T-helper 1 cell (primary cell): ENCODE results near the gene COL27A1.

Experiments
- DNase-seq, 5 donors: peaks; one replicate each; pipeline ENCODE4 v3.0.0-alpha.2; 2012 to 2020

COL27A1 gene

DNA sequence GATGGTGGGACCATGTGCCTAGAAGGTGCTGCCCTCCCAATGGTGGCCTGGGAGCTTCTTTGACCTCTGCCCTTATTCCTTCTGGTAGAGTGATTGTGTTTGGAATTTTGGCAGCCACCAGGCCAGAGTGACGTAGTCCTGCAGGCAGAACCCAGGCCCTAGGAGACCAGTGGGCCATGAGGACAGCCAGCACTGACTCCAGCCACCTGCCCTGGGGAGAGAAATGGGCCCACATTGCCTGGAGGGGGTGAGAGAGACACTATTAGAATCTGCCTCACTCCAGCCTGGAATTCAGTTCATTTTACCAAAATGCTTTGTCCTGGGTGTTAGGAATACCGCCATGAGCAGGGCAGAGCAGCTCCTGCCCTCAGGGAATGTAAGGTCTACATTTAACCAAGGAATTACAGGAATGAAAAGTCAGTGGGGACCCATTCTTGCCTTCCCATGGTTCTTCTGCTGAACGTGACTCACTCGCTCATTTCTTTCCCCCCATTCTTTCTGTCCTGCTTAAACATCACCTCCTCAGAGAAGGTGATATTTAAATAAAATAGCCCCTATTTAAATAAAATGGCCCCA lies 5.5 kb upstream of the COL27A1 start:
- no peak for DNase-seq

DNA sequence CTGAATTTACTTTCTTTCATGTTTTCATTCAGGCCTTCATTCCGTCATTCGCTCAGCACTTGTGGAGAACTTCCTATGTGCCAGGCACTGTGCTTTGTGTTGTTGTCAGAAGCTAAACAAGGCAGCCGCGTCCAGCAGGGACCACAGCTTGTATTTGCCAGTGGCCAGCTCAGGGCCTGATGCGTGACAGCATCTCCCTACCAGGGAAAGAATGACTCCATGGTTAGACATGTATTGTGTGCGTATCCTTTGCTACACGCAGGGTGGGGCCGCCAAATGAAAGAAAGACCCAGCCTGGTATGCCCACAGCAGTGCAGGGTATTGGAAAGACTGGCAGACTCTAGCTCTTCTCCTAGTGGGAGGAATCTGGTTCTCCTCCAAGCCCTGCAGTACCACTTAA lies 4.7 kb upstream of the COL27A1 start:
- no peak for DNase-seq

DNA sequence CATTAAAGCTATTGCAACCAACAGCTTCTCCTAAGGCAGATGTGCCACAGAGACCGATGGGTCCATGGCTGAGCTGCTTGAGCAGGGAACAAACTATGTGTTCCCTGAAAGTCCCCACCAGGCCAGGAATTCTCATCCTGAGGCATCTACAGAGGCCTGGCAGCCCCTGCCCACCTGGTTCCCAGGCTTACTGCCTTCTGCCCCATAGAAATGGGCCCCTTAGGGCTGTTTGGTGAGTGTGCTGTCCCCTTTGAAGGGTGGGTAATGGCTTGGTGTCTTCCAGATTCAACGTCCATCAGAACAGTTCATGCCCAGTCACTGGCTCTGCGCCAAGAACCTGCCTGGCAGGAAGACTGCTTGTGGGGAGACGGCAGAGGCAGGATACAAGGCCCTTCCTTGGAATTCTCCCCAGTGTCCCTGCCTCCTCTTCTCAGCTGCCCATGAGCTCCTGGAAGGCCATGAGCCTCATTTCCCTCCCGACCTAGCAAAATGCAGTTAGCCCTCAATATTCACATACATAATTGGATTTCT lies 3.8 kb upstream of the COL27A1 start:
- no peak for DNase-seq

DNA sequence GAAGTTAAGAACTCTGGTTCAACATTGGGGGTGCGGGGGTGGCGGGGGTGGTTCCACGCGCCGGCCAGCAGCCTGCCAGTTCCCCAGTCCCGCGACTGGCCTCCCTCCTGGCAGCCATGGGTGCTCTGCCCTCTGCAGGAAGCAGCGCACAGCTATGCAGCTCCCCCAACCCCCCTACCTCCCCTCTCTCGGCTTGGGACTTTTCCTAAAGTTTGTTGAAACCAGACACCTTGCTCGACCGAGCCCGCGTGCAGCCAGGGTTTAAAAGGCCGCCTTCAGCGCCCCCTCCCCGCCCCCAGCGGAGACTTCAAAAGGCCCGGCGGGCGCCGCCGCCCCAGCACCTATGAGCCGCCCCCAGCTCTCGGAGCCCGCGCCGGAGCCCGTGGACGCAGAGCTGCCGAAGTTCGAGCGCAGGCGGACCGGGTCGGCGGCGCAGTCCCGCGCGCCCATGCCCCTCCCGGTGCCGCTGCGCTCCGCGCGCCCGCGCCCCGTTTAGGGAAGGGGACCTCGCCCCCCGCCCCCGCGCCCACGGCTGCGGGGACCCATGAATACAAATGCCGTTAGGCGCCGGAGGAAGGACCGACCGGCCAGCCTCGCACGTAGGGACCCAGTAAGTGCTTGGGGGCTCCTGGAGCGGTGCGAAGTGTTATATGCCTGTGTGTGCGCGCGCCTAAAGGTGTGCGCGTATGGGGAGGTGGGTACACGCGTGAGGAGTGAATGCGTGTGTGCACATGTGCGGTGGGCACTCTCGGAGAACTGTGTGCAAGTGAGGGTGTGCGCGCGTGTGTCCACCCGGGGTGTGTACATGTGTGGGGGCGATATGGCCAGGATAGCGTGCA lies 1.4 kb upstream of the COL27A1 start:
- DNase-seq: no peak

DNA sequence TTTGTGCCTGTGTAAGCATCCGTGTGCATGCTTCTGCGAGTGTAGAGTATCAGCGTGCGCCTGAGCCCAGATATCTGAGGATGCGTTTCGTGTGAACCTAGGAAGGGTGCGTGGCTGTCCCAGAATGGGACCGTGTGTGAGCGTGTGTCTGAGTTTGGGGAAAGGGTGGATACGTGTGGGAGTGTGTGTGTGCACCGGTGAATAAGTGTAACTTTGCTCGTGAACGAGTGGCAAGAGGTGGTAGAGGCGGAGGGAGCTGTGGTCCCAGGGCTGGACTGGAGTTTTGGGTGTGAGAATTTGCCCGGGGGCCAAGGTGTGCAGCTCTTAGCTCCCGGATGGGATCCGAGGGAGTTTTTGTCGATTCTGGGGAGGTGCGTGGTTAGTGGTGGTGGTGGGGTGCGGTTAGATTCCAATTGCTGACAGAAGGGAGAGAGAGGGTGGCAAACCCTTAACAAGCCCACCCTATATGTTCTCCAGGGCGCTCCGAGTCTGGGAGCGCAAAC lies 686 bp upstream of the COL27A1 start:
- DNase-seq: no peak

DNA sequence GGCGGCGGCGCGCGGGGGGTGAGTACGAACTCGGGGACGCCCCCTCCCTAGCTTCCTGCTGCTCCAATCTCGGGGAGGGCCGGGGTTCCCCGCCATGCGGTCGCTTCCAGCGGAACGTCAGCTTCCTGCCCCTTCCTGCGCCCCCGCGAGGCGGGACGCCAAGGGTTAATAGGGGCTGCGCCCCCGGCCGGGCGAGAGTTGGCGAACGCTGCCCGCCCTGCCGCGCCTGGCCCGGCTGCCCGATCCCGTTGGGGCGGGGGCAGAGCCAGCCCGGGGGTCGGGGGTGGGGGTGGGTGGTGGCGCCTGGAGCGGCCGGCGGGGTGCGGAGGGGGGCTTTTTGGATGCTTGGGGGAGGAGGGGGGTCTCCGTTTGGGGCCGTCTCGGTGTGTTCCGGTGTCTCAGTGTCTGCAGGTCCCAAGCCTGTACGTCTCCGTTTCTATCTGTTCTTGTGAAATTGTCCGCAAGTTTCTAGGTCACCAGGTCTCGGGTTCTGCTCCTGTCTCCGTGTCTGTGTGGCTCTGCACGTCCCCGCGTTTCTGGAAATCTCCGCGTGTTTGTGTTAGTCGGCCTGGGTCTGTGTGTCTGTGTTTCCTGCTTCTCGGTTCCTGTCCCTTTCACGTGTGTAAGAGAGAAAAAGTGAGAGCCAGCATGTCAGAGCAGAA lies 789 bp downstream of the COL27A1 start:
- DNase-seq: peak in 1 of 5 donors; percentile 26

DNA sequence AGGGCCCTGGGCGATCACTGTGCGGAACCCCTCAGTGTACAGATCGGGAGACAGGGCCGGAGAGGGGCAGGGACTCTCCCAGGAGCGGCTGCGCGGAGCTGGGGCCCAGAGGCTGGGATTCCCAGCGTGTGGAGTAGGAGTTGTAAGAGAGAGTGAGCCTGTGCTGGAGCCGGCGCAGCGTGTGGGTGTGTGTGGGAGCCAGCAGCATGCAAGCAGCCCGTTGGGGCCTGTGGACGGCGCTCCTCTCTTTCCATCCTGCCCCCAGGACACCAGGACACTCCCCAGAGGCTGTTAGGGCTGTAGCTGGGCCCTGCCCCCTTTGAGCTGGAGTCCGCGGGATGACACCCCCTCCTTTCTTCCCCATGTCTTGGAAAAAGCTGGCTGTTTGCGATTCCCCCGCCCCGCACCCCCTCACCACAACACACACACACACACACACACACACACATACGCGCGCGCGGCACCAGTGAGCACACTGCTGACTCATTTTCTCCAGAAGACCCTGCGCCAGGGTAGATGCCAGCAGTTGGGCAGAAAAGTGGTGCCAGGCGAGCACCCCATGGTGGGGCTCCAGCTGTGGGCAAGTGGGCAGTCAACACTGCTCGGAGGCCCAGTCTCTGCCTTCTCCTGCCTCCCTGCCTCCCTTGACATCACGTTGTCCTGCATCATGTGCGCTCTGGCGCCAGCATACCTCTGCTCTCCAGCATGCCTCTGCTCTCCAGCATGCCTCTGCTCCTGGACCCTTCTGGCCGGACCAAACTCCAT lies 1.5 kb downstream of the COL27A1 start:
- DNase-seq: no peak

DNA sequence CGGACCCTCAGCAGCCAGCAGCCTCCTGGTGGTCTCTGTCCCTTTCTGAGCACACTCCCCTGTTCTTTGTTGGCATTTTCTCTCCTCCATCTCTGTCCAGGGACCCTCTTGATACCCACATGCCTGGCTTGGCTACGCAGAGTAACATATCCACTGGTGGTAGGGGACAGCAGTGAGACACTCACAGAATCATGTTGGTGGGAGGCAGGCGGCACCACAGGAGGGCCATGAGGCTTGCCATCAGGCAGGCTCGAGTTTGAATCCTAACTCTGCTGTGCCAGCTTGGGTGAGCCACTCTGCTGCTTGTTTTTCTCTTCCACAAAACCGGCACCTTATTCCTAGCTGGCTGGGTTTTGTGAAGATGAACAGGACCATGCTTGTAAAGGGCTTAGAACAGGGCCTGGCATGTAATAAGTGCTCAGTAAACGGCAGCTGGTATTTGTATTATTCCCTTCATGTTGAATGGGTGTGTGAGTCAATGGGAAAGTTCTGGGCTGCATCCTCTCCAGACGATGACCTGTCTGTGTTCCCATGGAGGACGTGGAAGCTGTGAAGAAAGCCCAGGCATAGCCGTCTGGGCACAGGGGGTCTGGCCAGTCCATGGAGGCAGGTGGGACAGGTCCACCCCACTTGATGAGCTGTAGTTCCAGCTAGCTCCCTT lies 2.3 kb downstream of the COL27A1 start:
- DNase-seq: no peak

DNA sequence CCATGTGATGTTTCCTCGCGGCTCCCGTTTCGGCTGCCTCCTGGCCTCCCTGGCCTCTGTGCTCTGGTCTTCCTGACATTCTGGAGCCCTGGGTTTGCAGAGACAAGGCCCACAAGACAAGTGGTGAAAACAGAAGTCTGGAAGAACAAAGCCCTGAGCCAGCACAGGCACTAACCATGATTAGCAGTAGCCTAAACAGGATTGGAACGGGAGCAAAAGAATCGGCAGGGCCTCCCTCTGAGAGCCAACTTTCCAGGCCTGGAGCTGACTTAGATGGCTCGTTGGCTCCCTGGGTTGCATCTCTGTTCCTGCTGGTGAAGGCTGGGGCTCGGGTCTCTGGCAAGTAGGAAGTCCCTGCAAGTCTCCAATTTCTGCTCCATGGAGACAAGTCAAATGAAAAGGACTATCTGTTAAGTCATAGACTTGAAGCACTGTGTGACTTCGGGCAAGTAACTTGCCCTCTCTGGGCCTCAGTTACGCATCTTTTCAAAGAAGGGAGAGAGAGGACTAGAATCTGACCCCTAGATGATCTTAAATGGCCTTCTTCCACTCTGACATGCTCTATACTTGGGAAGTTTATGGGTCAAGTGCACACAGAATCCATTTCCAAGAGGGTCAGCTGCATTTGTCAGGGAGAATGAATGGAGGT lies 3.3 kb downstream of the COL27A1 start:
- DNase-seq: no peak

DNA sequence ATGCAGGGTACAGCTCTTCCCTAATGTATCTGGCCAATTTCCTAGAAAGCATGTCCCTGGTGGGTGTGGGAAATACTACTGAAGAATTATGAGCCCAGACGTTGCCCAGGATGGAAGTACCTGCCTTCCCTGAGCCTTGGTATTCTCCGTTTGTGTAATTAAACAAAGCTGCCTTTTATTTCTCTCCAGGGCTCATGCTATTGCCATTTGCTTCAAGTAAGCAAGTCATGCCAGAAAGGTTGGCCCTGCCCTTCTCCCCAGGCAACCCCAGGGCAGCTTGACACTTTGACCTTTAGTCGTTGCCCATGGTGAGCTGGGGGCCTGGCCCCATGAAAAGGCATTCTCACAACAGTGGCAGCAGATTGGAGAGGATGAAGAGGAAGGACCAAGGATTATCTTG lies 4.4 kb downstream of the COL27A1 start:
- no peak for DNase-seq

DNA sequence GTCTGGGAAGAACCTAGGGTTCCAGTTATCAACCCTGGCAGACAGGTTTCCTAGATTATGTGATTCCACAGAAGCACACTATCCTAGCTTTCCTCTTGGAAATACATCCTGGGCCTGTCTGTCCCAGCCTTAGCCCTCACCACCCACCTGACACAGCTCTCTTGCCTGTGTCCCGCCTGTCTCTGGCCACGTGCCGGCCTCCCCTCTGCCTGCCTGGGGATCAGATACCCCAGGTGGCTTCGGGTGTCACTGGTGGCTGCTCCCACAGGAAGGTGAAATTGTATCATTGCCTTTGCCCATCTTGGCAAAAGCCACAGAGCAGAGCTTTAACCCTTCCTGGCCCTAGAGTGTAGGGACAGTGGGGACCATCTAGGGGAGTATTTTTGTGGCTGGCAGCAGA lies 6.2 kb downstream of the COL27A1 start:
- DNase-seq: no peak

DNA sequence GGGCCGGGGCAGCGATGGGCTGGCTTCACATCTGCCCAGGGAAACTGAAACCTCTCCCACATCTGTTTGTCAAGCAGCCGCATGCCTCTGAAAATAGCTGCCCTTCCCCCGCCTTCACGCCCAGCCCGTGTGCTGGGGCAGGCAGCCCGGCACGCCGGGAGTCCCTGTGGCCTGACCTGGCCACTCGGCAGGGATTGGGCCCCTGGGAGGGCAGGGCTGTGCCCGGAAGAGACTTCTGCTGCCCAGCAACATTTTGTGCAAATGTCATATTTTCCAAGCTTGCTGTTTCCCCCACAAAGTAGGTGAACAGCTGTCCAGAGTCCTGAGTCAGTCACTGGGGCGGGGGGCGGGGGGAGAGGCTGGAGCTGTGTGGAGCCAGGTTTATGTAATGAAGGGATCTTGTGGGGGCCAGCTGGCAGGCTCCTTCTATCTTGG lies 8.2 kb downstream of the COL27A1 start:
- no peak for DNase-seq

DNA sequence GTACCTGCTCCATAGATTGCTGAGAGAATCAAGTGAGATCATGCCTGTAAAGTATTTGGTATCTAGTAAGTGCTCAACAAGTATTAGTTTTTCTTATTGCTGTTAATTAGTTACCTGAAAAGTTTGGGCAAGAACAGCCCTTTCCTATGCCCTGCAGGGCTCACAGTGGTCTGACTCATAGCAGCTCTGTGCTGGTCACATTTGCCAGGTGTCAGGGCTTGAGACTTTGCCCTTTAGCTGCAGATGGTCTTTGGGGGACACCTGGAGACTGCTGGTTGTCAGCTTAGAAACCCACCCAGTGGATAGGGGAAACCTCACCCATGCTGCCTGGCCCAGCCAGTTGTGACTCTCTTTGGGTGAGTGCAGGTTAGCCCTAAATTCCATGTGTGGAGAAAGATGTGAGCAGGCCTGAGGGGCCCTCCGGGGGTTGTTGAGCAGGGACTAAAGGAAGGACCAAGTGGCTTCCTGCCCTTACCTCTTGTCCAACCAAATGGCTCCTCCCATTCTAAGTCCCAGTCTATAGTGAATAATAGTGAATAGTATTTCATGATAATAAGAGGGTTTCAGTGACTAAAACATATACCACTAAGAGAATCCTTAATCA lies 9.0 kb downstream of the COL27A1 start:
- no peak for DNase-seq

DNA sequence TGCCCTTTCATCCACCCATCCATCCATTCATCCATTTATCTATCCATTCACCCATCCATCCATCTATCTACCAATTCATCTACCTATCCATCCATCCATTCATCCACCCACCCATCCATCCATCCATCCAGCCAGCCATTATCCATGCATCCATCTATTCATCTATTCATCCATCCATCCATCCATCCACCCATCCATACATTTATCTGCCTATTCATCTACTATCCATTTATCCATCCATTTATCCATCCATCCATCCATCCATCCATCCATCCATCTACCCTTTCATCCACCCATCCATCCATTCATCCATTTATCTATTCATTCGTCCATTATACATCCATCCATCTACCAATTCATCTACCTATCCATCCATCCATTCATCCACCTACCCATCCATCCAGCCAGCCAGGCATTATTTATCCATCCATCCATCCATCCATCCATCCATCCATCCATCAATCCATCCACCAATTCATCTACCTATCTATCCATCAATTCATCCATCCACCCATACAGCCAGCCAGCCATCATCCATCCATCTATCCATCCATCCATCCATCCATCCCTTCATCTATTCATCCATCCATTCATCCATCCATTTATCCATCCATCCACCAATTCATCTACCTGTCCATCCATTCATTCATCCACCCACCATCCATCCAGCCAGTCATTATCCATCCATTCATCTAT lies 10.2 kb downstream of the COL27A1 start:
- DNase-seq: no peak

DNA sequence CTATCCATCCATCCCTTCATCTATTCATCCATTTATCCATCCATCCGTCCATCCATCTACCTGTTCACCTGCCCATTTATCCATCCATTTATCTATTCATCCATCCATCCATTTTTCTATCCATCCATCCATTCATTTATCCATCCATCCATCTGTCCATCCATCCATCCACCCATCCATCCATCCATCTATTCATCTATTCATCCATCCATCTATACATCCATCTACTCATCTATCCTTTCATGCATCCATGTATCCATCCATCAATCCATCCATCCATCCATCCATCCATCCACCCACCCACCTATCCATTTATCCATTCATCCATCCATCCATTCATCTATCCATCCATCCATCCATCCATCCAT lies 10.8 kb downstream of the COL27A1 start:
- DNase-seq: no peak

DNA sequence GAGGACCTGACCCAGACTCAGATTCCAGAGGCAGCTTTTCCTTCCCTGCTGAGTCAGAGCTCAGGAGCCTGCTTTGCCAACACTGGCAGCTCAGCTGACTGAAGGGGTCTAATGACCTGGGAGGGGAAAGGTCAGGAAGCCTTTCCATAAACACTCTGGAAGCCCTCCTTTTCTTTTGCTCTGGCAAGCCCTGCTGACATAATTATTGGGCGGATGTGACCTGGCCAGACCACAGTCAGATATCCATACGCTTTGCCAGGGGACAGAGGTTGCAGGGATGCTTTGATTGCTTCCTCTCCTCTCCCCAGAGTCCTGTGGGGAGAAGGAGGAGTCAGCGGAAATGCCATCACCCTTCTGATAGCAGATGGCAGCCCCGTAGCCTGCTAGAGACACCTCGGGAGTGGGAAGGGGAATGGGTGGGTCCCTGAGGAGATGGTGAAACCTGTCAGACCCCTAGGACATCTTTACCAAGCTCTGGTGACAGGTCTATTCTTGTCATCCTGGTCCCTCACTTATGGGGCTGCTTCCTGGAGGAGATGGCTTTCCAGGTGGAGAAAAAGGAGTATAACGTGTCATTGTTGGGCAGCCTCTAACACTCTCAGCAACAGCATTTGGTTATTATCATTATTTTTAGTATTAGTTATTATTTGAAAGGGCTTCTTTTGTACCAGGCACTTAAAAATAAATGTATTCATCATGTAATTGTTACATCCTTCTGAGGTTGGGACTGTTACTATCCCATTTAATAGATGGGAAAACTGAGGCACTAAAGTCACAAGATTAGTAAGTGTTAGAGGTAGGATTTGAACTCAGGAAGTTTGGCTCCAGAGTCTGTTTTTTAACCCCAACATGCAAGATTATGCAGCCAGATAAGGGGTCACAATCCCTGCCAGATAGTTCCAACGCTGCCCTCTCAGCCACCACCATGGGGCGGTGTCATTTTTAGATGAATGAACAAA lies 11.6 kb downstream of the COL27A1 start:
- no peak for DNase-seq

DNA sequence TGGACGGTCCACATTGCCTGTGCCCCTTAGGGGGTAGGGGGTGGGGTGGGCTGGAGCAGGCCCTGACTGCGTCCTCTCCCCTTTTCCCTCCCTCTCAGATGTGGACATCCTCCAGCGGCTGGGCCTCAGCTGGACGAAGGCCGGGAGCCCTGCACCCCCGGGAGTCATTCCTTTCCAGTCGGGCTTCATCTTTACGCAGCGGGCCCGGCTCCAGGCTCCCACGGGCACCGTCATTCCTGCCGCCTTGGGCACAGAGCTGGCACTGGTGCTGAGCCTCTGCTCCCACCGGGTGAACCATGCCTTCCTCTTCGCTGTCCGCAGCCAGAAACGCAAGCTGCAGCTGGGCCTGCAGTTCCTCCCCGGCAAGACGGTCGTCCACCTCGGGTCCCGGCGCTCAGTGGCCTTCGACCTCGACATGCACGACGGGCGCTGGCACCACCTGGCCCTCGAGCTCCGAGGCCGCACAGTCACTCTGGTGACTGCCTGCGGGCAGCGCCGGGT lies 12.3 kb downstream of the COL27A1 start:
- DNase-seq: no peak

DNA sequence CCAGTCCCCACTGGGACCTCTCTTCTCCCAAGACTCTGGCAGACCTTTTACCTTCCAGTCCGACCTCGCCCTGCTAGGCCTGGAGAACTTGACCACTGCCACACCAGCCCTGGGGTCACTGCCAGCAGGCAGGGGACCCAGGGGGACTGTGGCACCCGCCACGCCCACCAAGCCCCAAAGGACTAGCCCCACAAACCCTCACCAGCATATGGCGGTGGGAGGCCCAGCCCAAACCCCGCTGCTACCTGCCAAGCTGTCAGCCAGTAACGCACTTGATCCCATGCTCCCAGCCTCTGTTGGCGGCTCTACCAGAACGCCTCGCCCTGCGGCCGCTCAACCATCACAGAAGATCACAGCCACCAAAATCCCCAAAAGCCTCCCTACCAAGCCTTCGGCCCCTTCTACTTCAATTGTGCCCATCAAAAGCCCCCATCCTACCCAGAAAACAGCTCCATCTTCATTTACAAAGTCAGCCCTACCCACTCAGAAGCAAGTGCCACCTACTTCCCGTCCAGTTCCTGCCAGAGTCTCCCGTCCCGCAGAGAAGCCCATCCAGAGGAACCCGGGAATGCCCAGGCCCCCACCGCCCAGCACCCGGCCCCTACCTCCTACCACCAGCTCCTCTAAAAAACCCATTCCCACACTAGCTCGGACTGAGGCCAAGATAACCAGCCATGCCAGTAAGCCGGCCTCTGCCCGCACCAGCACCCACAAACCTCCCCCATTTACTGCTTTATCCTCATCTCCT lies 13.1 kb downstream of the COL27A1 start:
- DNase-seq: no peak
